Measurements from ENCODE around the gene ALOX12B. TPM values are rescaled to one million over a fixed set of nuclear protein-coding genes. Genes with fewer than 3 reads are reported as not detected.

ALOX12B gene
- total RNA-seq, 4 donors from 2014 or later: 91.4 to 150 (median 119) TPM

DNA sequence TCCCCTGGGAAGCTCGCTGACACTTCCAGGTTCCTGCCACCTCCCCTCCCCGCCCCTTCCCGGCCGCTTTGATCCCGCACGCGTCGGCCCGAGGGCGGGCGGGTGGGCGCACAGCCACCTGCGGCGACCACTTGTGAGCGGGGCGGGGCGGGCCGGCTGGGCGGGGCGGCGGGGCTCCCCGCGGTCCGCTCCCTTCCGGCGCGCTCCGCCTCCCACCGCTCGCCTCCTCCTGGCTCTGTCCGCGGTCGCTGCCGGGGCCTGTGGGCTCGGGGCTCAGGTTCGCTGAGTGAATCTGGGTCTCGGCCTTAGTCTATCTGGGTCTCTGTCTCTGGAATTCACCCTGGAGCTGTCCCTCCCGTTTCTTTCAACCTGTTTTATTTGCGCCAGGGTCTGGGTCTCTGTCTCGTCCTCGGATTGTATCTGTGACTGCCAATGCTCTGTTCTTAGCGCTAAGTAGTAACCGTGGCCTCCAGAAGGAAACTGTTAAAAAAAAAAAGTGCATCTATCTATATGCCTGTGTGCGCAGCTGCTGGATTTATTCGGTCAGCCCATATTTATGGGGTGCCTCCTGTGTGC, 39.1 kb upstream of the ALOX12B start:
- peaks cover 17% of the 10 kb centered on the region for H3K27me3 ChIP-seq
- H3K27ac ChIP-seq: peak overlapping the region; percentile 17
- peaks cover 59% of the 10 kb centered on the region for H3K4me1 ChIP-seq
- H3K36me3 ChIP-seq: no peaks in the 10 kb centered on the region
- peak overlapping the region; percentile 74 for H3K4me3 ChIP-seq
- no peak for TF ChIP-seq EP300 (IDR thresholded peaks at IDR 0.05)
- TF ChIP-seq, protein P1, sequence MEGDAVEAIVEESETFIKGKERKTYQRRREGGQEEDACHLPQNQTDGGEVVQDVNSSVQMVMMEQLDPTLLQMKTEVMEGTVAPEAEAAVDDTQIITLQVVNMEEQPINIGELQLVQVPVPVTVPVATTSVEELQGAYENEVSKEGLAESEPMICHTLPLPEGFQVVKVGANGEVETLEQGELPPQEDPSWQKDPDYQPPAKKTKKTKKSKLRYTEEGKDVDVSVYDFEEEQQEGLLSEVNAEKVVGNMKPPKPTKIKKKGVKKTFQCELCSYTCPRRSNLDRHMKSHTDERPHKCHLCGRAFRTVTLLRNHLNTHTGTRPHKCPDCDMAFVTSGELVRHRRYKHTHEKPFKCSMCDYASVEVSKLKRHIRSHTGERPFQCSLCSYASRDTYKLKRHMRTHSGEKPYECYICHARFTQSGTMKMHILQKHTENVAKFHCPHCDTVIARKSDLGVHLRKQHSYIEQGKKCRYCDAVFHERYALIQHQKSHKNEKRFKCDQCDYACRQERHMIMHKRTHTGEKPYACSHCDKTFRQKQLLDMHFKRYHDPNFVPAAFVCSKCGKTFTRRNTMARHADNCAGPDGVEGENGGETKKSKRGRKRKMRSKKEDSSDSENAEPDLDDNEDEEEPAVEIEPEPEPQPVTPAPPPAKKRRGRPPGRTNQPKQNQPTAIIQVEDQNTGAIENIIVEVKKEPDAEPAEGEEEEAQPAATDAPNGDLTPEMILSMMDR (IDR thresholded peaks at IDR 0.05): no peak
- no peak for TF ChIP-seq POLR2A (IDR thresholded peaks at IDR 0.05)
- TF ChIP-seq POLR2AphosphoS5 (IDR thresholded peaks at IDR 0.05): no peak
- no peak for DNase-seq (ENCODE audit: low spot score in 2 of 2)
- no peaks in the 10 kb centered on the region for H3K9me3 ChIP-seq
- 0% methylated on average over 20 of the region's 45 CpGs for WGBS

DNA sequence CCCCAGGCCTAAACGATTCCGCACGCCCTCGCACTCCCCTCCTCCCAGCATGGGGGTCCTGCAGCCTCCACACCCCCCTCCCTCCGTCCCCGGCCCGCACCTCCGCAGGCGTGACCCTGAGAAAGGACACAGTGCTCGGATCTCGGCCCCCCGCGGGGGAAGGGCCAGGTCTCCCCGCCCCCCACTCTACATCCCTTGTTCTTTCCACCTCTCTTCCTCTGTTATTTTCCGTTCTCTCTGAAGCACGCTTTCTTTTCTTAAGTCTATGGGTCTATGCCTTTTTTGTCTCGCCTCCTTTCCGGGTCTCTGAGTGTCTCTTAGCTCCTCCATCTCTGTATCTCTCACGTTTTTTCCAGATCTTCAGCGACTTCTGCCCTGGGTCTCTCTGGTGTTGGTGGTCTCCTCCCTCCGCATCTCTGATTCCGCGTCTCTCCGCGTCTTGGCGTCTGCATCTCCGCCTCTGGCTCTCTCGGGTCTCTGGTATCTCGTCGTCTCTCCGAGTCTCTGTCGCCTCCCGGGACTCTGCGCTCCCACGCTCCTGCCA, 38.5 kb upstream of the ALOX12B start:
- H3K4me1 ChIP-seq: peaks cover 64% of the 10 kb centered on the region
- H3K9me3 ChIP-seq: no peaks in the 10 kb centered on the region
- under 1% methylated on average over 35 of the region's 35 CpGs for WGBS
- TF ChIP-seq EP300 (IDR thresholded peaks at IDR 0.05) (no peak), POLR2AphosphoS5 (IDR thresholded peaks at IDR 0.05) (no peak), POLR2A (IDR thresholded peaks at IDR 0.05) (no peak)
- TF ChIP-seq, protein P1 (IDR thresholded peaks at IDR 0.05): no peak
- H3K4me3 ChIP-seq: peak overlapping the region; percentile 74
- H3K36me3 ChIP-seq: no peaks in the 10 kb centered on the region
- no peak overlapping the region for H3K27ac ChIP-seq
- H3K27me3 ChIP-seq: peaks cover 18% of the 10 kb centered on the region
- no peak for DNase-seq (ENCODE audit: low spot score in 2 of 2)

DNA sequence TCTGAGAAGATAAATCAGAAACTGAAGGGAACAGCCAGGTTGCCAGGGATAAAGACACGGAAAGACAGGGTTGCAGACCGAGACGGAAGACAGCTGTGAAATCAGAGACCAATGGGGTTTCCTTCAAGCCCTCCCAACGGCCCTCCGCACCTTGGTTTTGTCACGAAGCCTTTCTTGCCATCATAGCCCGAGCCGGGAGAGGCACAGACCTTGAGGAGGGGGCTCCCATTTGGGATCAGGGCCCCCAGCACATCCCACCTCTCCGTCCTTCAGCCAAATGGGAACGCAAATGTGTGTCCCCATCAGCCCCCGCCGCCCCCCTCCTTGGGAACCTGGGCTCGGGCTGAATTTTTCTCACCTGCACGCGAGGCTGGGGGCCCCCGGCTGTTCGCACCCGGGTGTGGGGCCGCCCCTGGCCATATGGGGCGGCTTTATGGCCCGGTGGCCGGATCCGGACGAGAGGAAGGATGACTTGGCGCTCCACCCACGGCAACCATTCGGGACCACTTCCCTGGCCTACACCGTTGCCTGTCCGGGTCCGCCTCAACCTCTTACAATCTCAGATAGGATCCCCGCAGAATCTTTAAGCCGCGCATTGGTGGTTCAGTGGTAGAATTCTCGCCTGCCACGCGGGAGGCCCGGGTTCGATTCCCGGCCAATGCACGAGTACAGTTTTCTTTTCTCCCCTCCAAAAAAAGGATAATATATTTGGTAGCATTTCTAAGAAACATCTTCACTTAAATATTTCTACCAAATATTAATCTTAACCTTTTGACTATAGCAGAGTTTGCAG, 37.8 kb upstream of the ALOX12B start:
- H3K4me1 ChIP-seq: peaks cover 71% of the 10 kb centered on the region

DNA sequence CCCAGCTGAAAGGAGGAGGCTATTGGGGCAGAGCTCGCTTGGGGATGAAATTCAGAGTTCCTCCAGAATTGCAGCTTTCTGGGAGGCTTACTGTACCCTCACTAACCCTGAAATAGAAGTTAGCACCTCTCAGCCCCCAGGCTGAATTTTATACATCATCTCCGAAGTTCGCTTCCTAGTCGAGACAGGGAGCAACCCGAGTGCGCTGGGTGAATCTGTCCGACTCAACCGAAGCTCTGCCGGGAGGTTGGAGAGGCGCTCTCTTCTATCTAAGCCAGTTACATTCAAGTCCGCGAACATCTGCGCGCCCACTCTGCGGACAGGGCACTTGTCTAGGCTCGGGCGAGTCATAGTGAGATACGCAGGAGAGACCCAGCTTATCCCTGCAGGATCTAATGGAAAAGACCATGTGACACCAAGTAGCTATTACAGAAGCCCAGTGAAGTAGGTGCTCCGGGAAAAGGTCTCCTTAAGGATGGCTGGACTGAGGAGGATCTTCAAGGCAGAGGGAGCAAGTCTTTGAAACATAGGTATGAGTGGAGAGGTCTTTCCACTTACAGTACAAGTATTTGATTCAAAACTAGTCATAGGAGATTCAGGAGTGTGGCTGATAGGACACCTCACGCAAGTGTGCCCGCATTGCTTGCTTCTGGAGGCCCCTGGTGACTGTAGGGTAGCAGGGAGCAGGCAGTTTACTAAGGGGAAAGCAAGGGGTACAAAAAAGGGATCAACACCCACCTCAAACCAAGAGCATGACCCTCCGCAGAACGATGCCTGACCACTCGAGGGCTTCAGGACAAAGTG, 37.0 kb upstream of the ALOX12B start:
- peaks cover 75% of the 10 kb centered on the region for H3K4me1 ChIP-seq
- H3K27me3 ChIP-seq: peaks cover 23% of the 10 kb centered on the region
- H3K9me3 ChIP-seq: no peaks in the 10 kb centered on the region
- no peak for DNase-seq (ENCODE audit: low spot score in 2 of 2)
- H3K36me3 ChIP-seq: no peaks in the 10 kb centered on the region
- H3K27ac ChIP-seq: no peak overlapping the region
- TF ChIP-seq, protein P1 (IDR thresholded peaks at IDR 0.05): no peak
- TF ChIP-seq EP300 (IDR thresholded peaks at IDR 0.05) (no peak), POLR2A (IDR thresholded peaks at IDR 0.05) (no peak), POLR2AphosphoS5 (IDR thresholded peaks at IDR 0.05) (no peak)
- 7% methylated on average over 18 of the region's 24 CpGs for whole genome bisulfite sequencing
- H3K4me3 ChIP-seq: peak overlapping the region; percentile 74

More for the DNA sequence above, 37.8 kb upstream of the ALOX12B start:
- peaks cover 23% of the 10 kb centered on the region for H3K27me3 ChIP-seq
- whole genome bisulfite sequencing: under 1% methylated on average over 40 of the region's 40 CpGs
- H3K4me3 ChIP-seq: peak overlapping the region; percentile 74
- no peaks in the 10 kb centered on the region for H3K9me3 ChIP-seq
- no peak overlapping the region for H3K27ac ChIP-seq
- peak in 1 of 2 donors; percentile 91 for DNase-seq (ENCODE audit: low spot score in 2 of 2)
- H3K36me3 ChIP-seq: no peaks in the 10 kb centered on the region
- no peak for TF ChIP-seq POLR2A (IDR thresholded peaks at IDR 0.05)
- TF ChIP-seq POLR2AphosphoS5 (IDR thresholded peaks at IDR 0.05): peak in 1 of 3 donors; percentile 61

DNA sequence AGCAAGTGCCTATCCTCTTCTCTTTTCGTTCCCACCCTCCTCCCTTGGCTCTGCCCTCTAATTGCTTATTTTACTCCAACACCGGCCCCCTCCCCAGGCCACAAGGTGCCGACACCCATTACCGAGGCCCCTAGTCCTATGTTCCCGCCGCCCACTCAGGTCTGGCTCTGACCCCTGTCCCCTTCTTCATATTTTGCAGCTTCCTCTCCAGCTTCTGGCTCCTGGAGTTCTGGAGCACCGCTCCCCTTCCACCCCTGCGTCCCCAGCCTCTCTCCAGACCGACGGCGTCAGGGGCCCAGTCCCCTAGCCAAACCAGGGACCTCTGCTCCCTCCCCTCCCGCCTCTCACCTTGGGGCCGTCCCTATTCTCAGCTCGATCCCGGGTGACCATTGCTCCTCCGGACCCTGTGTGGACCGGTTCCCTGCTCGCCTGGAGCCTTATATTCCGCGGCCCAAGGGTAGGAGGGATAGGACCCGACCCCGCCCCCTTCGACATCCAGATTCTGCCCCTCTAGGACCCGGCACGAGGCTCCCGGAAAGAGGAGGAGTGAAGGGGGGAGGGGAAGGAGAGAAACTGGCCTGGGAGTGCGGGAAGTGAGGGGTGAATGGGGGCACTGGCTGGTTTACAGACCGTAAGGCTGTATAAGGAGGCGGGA, 36.3 kb upstream of the ALOX12B start, which contains the start of gene HES7:
HES7 (minus strand) TSS at position 412 of the 655 bp plus-strand sequence; CDS start at position 390, 22 bp downstream.
- Histone ChIP-seq H3K36me3 (no peaks in the 10 kb centered on the region), H3K27me3 (peaks cover 23% of the 10 kb centered on the region), H3K27ac (no peak within 1 kb of the TSS), H3K4me1 (peaks cover 75% of the 10 kb centered on the region), H3K9me3 (no peaks in the 10 kb centered on the region), H3K4me3 (peak within 1 kb of the TSS; percentile 74)
- TF ChIP-seq POLR2A (IDR thresholded peaks at IDR 0.05) (no peak), POLR2AphosphoS5 (IDR thresholded peaks at IDR 0.05) (no peak), EP300 (IDR thresholded peaks at IDR 0.05) (no peak)
- TF ChIP-seq, protein P1 (IDR thresholded peaks at IDR 0.05): no peak
- peak in 1 of 2 donors; percentile 80 for DNase-seq (ENCODE audit: low spot score in 2 of 2)
- WGBS: under 1% methylated on average over 29 of the region's 29 CpGs
